HAP-1 (cell line): ENCODE data around the gene RBCK1.

Experiments used
- DNase-seq, 2 experiments: peaks; one replicate each; pipeline ENCODE4 v3.0.0-alpha.2; 2016 to 2020; ENCODE audit warnings: low spot score in 2 of 2
- H3K27me3 ChIP-seq: fragments of 250-450 bp; sonication (Bioruptor Pico); 2 replicates; pipeline ENCODE4 v1.5.1; 2020; ENCODE audit warnings: low read depth, mild to moderate bottlenecking, moderate library complexity
- H3K36me3 ChIP-seq: fragments of 250-450 bp; sonication (Bioruptor Pico); replicated peaks from 2 replicates; pipeline ENCODE4 v1.5.1; 2020; ENCODE audit warnings: mild to moderate bottlenecking
- H3K4me1 ChIP-seq: fragments of 250-450 bp; sonication (Bioruptor Pico); 2 replicates; pipeline ENCODE4 v1.5.1; 2020; ENCODE audit warnings: mild to moderate bottlenecking
- H3K4me3 ChIP-seq: fragments of 250-450 bp; sonication (Bioruptor Pico); 2 replicates; pipeline ENCODE4 v1.5.1; 2020; ENCODE audit warnings: mild to moderate bottlenecking, moderate library complexity
- H3K9me3 ChIP-seq: fragments of 250-450 bp; sonication (Bioruptor Pico); 2 replicates; pipeline ENCODE4 v1.5.1; 2020; ENCODE audit warnings: mild to moderate bottlenecking, moderate library complexity
- in situ Hi-C: fragments of 300-500 bp; cut with MboI; formaldehyde crosslinking; loops from 3 replicates; pipeline ENCODE4 v1.14.3; 2020; ENCODE audit warnings: low sequenced_read_pairs, inconsistent platforms, mixed read lengths

Gene RBCK1

GRCh38 chr20:479487-479886 is 71.4 kb downstream of the RBCK1 start:
- in situ Hi-C loops = no loop called here
- Histone ChIP-seq H3K9me3 (no peaks in the 10 kb centered on the region), H3K36me3 (peaks cover 48% of the 10 kb centered on the region), H3K4me1 (no peaks in the 10 kb centered on the region), H3K27me3 (no peaks in the 10 kb centered on the region), H3K4me3 (no peak overlapping the region)
- DNase-seq = no peak

- Histone ChIP-seq H3K4me1 (no peaks in the 10 kb centered on the region), H3K9me3 (no peaks in the 10 kb centered on the region), H3K4me3 (no peak overlapping the region), H3K27me3 (no peaks in the 10 kb centered on the region), H3K36me3 (peaks cover 50% of the 10 kb centered on the region)
- in situ Hi-C loops = no loop called here
- no peak for DNase-seq
These were observed 71.9 kb downstream of the RBCK1 start for GRCh38 chr20:480044-480443.

GRCh38 chr20:481167-481566 is 73.1 kb downstream of the RBCK1 start:
- in situ Hi-C loops = no loop called here
- peaks cover 61% of the 10 kb centered on the region for H3K36me3 ChIP-seq

More at GRCh38 chr20:481167-481566, 73.1 kb downstream of the RBCK1 start:
- Histone ChIP-seq H3K9me3 (no peaks in the 10 kb centered on the region), H3K4me3 (no peak overlapping the region), H3K27me3 (no peaks in the 10 kb centered on the region), H3K4me1 (no peaks in the 10 kb centered on the region)
- DNase-seq = no peak
